Globus pallidus (tissue), 1 donor: ENCODE data around the gene NXPH2.
"Not testable (repeated sequence)": the region's sequence is repeated elsewhere in the genome, so short reads cannot be mapped to it uniquely, and the experiment has no call there.

Experiments used
- DNase-seq: peaks from one replicate; pipeline ENCODE4 v3.0.0-alpha.2; 2015; ENCODE audit warnings: low spot score

NXPH2 gene

DNA sequence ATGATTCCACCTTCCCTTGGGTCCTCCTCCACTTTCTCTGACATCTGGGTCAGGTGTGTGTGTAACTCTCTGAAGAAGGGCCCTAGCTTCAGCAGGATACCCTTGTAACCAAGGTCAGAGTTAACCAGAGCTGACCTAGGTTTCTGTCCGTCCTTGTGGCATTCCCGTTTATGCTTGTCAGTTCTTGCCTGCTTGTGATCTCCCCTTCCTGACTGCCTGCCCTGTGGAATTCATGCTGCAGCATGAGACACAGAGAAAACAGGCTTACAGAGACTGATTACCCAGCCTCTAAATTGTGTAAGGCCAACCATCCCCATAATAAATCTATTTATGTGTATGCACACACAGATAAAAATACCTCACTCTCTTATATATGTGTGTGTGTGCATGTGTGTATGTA is 22.8 kb downstream of the NXPH2 start:
- no peak for DNase-seq

DNA sequence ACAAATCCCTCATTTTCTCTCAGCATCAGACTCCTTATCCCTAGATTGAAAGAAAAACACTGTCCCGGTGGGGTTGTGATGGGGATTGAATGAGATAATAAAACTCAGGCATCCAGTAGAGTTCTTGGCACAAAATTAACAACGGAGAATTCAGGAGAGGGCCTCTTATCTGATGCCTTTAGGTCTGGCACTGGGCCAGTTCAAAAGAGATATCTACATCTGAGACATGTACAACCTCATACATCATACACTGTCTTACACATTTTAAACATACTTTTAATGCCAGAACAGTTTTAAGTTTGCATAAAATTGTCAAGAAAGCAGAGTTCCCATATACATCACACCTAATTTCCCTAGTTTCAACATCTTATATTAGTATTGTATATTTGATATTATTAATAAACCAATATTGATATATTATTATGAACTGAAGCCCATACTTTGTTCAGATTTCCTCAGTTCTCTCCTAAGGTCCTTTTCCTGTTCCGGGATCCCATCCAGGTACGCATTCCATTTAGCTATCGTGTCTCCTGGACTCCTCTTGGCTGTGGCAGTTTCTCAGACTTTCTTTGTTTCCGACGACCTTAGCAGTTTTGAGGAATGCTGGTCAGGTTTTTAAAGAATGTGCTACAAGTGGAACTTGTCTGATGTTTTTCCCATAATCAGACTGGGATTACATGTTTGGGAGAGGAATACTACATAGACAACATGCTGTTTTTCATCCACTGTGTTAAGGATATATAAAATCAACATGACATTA is 27.8 kb downstream of the NXPH2 start:
- DNase-seq: no peak

DNA sequence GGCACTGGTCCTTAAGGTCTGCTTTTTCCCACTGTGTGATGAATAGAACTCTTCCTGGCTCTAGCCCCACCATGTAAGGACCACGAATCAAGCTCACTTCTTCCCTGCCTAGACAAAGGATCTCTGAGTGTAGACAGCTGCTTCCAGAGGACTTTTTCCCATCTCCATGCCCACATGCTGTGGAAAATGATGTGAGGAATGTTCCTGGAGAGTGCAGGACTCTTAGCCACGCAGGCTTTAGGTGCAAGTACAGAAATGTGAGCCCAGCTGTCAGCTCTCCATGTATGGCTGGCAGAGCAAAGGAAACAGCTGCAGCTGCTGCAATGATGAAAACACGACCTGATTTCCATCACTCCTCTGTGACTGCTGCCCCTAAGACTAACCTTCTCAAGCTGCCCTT is 35.5 kb downstream of the NXPH2 start:
- no peak for DNase-seq

DNA sequence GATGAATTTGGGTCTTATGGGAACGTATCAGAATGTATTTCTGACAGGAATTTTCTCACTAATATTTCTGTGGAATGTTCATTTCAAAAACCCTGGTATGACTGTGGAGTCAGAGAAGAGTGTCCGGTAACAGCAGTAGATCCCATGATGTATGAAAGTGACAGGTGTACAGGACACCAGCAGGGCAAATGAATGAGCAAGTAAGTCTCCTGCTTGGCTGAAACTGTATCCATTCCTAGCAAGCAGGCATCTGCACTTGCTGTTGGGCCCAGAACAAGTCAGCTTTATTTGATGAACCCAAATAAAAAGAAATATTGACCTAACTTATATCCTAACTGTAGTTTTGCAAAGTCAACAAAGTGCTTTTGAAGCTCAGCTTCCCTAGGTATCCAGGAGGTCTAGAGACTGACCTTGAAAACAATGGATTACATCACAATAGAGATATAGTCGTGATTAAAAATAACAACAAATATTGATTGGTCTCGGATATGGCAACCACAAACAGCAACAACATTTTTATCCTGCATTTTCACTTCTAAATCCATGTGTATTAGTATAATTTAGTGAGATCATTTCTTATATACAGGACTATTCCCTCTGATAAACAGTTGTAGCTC is 37.6 kb downstream of the NXPH2 start:
- DNase-seq: no peak

DNA sequence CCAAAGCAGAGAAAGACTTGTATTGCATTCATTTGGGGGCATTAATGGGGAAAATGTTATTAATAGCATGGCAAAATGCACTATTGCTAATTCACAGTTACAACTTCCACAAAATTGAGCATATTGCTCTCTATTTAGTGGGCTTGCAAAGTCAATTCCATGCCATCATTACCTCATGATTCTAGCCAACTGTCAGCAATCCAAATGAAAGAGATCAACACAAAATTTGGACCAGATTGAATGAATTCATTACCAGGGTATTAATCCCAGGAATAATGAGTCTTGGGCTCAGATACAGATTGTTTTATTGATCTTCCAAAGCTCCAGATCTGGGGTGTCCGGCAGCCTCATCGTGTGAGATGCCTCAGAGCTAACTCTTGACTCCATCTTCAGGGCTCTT is 38.3 kb downstream of the NXPH2 start:
- no peak for DNase-seq

DNA sequence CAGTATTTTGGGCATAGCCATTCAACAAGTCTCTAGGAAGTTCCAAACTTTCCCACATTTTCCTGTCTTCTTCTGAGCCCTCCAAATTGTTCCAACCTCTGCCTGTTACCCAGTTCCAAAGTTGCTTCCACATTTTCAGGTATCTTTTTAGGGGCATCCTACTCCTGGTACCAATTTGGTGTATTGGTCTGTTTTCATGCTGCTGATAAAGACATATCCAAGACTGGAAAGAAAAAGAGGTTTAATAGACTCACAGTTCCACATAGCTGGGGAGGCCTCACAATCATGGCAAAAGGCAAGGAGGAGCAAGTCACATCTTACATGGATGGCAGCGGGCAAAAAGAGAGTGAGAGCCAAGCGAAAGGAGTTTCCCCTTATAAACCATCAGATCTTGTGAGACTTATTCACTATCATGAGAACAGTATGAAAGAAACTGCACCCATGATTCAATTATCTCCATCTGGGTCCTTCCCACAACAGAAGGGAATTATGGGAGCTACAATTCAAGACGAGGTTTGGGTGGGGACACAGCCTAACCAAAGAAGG is 43.1 kb downstream of the NXPH2 start:
- DNase-seq: not testable (repeated sequence)

DNA sequence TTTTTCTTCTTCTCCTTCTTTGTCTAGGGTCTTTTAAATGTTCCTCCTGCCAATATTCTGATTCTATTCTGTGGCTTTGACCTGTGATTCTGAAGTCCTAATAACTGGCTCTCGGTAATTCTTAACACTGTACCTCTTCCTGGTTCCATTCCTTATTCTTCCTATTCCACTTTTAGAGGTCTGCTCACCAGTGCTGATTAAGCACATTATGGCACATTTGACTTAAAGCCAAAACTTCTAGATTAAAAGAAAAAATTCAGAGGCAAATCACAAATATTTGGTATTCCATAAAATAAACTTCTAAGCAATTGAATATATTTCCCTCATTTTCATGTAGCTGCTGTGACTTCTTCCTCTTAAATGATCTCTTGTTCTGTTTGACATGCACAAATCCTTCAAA is 47.5 kb downstream of the NXPH2 start:
- DNase-seq: no peak

DNA sequence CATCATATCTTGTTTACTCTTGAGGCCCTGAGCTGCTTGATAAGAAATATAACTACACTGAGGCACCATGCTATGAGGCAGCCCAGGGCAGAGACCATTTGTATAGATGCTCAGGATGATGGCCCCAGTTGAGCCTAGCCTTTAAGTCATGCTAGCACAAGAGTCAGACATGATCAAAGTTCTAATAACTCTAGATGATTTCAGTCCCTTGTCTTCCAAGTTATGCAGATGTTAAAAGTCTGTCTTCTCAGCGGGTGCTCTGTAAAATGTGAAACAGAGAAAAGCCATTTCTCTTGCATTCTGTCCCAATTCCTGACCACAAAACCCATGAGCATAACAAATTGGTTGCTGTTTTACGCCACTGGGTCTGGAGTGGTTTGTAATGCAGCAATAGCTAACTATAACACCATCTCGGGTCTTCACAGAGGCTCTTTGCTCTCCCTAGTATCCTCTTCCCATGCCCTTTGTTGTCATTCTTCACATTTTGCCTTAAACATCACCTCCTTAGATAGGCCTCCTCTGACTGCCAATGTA is 49.6 kb downstream of the NXPH2 start:
- DNase-seq: no peak

DNA sequence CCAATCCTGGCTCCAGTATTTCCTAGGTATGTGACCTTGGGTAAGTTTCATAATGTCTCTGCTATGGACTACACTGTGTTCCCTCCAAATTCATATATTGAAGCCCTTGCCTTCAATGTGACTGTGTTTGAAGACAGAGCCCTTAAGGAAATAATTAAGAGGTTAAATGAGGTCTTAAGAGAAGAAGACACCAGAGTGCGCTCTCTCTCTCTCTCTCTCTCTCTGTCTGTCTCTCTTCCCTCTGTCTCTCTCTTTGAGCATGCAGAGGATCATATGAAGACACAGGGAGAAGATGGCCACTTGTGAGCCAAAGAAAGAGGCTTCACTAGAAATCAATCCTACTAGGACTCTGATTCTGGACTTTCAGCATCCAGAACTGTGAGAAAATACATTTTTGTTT is 52.2 kb downstream of the NXPH2 start:
- DNase-seq: no peak

DNA sequence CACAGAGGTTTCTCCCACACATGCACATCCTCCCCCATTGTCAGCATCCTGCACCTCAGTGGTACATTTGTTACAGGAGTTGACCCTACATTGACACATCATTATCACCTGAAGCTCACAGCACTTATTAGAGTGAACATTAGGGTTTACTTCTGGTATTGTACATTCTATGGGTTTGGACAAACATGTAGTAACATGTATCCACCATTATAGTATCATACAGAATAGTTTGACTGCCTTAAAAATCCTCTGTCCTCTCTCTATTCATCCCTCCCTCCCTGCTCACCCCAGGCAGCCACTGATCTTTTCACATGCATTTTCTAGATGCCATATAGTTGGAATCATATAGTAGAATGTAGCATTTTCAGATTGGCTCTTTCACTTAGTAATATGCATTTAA is 53.5 kb downstream of the NXPH2 start:
- no peak for DNase-seq

DNA sequence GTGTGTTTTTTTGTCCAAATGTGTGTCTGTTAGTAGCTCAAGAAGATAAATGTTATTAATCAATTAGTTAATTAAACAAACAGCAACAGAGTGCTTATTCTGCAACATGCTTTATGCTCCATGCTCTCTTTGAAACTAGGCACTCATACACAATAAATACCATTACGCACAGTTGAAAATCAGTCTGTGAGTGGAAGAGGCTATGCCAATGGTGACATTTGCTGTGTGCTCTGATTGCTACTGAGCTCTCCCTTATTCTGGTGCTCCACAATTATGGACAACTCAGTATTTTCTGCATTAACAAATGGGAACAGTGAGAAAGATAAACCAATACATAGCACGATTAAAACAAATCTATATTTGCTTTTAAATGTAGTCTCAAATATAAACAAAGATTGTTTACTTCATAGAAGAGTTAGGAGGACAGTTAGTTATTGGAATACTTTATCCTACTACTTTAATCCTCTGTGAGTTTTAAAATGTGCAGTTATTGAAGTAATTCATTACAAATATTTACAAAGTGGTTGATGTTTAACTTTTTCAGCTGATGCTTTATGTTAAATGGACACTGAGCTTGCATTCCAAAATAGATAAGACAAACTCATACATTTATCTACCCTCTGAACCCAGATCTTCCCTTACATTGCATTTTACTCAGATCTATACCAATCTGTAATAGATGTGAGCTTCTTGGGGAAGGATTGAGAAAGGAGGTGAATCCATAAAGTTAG is 55.3 kb downstream of the NXPH2 start:
- no peak for DNase-seq

DNA sequence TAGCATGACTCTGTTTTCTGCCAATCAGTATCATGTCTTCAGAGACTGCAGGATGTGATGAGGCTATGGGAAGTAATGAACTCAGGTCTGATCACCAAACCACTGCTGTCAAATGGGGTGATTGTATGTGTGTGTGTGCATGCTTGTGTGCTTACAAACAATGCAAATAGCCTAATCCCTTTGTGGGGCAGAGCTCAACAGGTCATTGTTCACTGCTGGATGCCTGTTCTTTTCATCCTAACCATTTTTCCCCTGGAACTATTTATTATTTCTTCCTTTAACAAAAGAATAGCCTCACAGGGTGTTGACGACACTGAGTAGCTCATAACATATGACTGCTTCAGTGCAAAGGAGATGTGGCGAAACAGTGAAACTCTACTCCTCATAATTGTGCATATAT is 55.9 kb downstream of the NXPH2 start:
- DNase-seq: no peak

DNA sequence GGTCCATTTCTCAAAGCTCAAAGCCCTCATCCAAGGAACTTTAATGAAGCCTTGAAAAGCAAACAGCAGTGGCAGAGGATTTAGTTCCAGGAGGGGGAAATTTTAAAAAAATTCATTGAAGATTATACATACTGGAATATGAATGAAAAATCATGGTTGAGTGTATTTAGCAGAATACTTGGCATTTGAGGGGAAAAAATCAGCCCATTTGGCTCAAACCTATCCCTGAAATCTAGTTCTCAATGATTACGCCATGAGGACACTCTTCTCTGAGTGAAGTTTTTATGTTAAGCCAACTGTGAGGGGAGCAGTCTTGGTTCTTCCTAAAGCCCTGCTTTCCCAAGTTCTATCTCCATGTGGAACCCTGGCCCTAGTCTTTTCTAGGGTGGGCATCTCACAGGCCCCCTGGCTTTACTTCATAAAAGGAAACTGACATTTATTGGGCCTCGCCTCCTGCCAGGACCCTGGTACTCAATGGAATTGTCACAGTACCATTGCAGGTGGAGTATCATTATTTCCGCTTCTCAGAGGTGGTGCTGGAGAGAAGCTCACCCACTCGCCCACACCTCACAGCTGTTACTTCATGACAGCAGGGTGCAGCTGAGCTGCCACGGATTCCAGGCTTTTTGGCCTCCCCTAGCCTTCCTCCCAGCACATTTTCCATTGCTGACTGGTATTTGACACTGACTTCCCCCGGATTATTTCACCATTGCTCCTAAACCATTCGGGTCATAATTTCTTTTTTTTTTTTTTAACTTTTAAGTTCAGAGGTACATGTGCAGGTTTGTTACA is 56.8 kb downstream of the NXPH2 start:
- DNase-seq: no peak

DNA sequence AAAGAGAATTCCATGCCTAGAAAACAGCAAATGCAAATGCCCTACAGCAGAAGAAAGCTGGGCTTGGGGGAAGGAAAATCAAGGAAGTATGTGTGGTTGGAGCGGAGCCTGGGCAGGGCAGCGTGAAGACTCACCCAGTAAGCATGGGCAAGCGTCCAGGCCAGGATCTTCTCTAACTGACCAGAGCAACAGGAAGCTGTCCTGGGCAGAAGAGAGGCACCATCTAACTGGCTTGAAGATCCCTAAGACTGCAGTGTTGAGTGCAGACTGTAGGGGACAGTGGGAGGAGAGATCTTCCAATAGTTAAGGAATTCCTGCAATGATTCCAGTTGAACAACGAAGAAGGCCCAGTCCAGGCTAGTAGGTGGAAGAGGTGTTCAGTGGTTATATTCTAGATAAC is 57.9 kb downstream of the NXPH2 start:
- DNase-seq: peak; percentile 11

DNA sequence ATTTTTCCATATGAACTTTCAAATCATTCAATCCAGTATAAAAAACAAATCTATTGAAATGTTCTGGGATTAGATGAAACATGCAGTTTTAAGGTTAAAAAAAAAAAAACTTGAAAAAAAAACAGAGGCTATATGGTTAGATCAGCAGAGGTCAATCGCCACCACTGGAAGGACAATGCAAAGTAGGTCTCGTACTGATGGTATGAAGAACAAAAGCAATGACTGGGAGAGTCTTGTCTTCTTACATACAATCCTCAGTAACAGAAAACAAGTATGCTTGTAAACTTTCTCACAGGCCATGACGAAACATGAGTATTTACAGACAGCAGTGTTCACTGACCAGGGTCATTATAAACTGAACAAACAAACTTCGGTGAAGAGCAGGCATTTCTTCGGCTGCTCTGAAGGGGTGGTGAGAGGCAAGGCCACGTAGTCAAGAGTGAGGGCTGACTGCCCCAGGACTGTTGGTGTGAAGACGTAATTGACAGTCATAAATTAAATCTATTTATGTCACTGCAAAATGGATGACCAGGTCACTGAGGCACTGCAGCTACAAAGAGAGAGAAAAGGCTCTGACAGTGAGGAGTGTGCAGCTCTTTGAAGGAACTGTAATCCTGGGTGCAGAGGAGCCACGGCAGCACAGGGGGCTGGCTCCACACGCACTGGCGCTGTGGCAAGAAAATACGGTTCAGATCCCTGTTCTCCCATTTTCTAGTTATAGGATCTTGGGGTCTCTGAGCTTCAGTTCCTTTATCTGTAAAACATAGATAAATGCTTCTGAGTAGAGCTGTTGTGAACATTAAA is 60.0 kb downstream of the NXPH2 start:
- no peak for DNase-seq

DNA sequence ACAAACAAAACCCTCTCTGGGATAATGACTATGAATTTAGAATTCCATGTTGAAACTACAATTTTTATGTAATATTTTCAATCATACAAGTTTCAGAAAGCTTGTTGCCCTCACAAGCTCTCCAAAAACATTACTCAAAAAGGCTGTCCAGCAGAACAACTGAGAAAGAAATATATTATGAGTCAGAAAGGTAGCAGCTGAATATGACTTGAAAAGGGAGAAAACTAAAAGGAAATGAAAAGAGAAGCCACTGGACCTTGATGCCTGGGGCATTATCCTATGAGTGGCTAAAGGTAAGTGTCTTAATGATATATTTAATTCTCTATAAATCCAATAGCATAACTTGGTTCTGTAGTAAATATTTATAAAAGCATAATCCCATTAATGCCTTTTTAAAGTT is 61.8 kb downstream of the NXPH2 start:
- no peak for DNase-seq

DNA sequence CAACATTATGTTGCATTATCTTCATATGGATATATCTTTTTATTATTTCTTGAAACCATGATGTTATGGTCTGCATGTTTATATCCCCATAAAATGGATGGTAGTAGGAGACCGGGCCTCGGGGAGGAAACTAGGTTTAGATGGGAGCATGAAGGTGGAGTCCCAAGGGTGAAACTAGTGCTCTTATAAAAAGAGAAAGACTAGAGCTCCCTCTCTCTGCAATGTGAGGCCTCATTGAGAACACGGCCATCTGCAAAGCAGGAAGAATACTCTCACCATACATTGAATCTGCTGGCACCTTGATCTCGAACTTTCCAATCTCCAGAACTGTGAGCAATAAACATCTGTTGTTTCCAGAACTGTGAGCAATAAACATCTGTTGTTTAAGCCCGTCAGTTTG is 64.0 kb downstream of the NXPH2 start:
- no peak for DNase-seq

DNA sequence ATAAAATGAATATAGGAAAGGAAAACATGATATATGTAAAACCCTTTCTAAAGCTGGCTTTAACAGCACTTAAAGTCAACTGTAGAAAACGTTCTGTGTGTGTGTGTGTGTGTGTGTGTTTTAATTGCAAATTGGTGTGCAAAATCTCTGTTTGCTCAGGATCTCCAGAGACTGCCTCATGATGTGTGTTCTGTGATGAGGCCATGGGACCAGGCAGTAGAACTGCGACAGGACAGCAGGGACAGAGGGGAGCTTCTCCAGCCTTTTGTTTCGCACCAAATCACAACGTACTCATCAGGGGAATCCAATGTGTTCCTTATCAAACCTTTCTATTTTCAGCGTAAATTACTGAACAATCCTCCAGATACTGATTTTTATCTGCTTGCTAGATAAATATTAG is 66.7 kb downstream of the NXPH2 start:
- no peak for DNase-seq

DNA sequence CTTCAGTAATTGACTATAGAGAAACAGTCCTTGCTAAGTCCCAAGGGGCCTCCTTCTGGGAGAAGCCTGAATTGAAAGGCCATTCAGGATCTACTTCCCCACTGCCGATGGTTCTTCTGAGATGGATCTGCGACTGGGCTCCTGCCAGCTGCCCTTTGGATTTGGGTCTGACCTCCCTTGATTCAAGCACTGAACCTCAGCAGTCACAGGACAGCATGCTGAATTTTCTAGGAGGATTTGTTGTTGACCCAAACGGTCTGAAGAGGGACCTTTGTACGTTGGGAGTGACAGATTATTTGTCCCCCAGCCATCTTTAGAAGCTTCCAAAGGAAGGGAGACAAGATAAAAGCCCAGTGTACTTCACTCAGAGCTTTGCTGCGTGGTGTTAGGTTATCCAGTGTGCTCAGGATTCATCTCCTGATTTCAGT is 67.1 kb downstream of the NXPH2 start:
- no peak for DNase-seq

DNA sequence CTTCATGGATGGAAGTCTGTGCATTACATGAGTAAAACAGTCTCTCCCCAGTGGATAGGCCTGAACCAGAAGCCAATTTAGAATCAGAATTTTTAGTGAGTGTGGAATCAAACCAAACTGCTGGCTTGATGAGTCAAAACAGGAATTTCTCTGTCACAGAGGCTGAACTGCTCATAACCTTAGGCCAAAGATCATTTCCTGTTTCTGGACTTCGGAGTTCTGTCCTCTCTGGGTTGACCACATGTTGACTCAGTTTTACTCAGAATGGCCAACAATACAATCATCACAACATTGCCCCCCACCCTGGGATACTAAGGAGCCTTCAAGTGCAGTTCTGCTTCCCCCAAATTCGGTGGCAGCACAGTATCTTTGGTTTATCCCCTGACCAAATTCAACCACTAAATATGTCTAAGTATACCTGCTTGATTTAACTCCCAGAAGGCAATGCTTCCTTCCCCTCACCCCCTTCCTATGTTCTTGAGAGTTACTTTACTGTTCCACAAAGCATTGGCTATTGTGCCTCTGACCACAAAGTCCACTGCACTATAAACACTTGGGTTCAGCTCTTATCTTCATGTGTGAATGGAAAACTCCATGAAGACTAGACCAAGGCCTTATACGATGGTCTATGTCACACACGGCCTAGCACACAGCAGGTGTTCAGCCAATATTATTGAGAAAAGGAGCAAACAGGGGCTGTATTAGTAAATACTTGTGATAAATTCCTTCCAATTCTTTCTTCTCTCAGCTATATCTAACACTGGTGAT is 67.8 kb downstream of the NXPH2 start:
- no peak for DNase-seq
